GM18526 (cell line): Measurements from ENCODE around the gene DLGAP1.

ENCODE experiments used
- POLR2A ChIP-seq: IDR thresholded peaks from 3 replicates; pipeline ENCODE4 v1.6.1; 2011; ENCODE audit not compliant: insufficient read length; ENCODE audit errors: extremely low read depth

Gene DLGAP1

DNA sequence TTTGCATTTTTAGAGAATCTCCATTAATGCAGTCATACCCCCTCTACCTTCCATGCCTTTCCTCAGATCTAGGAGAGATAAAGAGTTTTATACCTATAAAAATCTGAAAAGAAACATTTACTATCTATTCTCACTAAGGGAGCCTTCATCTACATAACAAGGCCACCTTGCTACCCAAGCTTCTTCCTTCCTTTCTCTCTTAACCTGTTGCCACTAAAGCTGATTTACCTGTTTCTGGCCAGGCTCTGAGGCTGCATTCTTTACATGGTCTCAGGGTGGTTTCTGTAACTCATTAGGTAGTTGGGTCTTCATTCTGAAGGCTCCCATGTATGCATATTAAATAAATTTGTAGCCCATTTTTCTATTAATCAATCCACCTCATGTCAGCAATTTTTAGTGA is 391.6 kb downstream of the DLGAP1 start:
- TF ChIP-seq POLR2A, result no peak

DNA sequence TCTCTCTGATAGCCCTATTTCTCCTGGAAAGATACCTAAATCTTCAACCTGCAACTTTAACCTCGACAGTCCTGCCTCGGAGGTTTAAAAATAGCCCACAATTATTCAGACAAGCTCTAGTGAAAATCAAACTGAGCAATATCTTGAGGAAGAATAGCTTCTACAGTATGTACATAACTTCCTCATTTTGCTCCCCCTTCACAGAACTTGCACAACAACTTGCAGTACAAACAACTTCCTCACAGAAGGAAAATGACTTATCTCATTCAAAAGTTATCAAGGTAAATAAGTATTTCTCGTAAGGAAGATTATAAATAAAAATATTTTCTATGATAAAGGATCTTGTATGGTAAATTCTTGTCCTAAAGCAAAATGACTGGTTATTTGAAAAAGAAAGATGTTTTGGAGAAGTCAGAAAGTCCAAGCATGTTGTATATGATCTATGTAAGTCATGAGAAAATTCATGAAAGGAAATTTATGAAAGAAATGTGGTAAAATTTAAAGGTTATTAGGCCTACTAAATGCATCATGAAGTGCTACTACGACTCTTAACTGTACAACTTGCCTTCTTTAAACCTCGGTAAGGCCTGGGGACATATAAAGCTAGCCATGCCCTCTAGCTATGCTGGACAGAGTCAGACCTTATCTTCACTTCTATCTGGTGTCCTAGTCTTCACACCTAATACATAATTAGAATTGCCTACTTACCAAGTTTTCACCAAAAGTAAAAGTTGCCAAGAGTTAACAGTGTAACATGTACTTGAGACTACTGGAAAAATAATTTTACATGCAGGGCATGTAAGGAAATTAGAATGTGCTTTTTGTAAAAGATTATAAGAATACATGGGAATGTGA is 394.5 kb downstream of the DLGAP1 start:
- TF ChIP-seq POLR2A, result no peak

DNA sequence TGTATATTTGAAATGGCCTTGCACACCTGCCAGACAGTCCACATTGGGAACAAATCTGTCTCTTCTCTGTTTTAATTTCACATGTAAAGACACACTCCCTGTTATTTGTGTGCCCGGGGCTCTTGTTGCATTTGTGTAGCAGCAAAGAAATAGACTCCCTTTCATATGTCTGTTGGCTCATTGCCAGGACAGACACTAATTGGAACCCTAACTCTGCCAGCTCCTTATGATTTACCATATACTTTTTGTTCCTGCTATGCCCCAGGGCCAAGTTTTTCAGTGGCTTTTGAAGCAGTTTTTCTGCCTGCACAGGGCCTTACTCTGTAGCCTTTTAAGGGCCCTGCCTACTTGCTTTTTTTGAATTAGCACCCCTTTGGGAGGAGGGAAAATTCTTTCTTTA is 396.9 kb downstream of the DLGAP1 start:
- TF ChIP-seq POLR2A, result no peak

DNA sequence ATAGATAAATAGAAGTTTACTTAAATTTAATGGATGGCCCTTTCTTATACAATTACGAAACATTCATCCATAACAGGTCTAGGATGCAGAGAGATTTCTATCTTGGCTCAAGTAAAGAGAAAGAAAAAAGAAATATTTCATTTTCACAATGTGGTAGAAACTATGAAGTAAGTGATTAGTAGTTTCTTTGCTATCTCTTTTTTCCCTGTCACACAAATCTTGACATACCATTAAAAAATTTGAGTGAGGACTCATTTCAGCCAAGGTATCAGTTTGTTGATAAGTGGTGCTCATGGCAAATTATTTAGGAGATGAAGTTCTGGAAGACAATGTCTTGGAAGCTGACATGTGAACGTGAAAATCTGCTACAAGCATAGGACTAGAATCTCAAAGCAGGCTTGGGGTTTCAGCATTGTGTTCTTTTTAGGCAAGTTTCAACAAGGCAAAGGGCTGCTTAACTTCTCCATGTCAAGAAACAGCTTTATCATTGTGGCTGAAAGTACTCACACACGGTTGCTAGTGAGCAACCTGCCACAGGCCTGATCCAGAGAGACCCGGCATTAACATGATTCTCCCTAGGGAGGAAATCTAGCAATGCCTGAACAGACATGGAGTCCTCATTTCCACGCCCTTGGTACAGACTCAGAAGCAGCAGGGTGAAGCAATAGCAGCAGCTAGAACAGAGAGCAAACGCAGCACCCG is 414.6 kb downstream of the DLGAP1 start:
- no peak for TF ChIP-seq POLR2A

DNA sequence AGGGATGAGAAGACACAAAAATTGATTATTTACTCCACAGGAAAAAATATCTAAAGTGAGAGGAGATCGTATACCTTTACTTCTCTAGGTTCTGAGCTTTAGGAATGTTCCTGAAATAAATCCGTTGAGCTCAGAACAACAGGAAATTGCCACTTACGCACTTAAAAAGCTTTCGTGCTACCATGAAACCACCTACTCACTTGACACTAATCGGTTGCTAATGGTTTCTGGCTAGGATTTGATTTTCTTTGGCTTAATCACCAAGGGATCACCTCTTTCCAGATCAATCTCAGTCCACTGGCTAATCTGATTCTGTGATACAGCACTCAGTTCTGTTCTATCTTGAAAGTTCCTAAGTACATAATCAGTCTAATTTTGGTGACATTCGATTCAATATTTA is 419.6 kb downstream of the DLGAP1 start:
- no peak for TF ChIP-seq POLR2A

DNA sequence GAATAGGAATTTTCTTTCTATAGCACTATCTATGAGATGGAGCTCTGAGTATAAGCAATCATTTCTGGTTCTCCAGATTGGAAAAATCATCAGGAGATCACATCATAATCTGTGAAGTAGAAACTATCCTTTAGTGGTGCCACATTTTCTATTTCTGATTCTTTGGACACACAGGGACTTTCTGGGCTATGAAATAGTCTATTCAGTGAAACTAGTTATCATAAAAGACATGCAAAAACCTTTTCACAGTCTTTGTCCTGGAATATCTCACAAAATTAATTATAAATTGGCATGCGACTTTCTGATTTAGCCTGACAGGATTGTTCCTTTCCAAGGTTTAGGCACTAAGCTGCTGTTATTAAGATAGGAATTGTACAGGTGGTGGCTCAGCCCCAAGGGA is 428.6 kb downstream of the DLGAP1 start:
- TF ChIP-seq POLR2A, result no peak

DNA sequence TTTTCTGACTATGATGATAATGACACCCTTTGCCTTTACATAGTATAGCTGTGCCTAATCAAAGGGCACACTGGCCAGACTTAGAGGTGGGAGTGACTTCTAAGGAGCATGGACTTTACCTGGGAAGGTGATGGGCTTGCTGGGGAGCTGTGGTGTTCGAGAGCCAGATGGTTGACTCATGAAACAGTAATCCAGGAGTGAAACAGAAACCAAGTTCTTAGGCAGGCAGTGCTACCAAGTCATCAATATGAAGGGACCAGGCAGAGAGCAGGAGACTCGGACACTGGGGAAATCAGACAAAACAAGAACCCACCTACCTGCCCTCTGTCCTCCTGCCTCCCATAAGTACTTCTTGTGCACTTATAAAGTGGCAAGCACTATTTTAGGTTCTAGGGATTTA is 430.4 kb downstream of the DLGAP1 start:
- TF ChIP-seq POLR2A, result no peak

DNA sequence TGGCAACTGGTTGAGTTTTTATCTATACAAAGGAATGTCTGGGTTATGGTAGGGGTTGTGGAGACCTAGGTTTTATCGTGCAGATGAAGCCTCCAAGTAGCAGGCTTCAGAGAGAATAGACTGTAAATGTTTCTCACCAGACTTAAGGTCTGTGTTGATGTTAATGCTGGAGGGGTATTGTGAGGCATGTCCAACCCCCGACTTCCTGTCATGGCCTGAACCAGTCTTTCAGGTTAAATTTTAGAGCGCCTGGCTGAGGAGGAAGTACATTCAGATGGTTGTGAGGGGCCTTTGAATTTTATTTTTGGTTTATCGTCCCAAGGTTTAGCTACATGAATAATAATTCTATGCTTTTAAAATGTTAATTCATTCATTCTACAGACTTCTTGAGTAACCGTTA is 435.1 kb downstream of the DLGAP1 start:
- no peak for TF ChIP-seq POLR2A

DNA sequence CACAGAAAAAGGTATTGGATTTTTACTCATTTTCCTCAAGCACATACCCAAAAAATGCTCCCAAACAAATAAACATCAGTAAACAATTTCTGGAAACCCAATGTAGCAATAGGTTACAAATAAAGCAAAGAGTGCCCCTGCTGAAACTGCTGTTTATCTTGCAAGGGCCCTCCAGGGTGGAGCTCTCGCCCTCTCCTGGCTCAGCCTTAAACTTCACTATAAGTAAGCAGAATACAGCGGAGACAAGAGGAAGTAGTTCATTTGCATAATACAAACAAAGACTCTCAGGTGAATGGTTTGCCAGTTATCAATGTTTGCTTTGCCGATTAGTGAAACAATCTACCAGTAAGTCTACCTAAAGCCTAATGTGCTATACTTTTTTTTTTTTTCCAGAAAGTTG is 437.6 kb downstream of the DLGAP1 start:
- no peak for TF ChIP-seq POLR2A

DNA sequence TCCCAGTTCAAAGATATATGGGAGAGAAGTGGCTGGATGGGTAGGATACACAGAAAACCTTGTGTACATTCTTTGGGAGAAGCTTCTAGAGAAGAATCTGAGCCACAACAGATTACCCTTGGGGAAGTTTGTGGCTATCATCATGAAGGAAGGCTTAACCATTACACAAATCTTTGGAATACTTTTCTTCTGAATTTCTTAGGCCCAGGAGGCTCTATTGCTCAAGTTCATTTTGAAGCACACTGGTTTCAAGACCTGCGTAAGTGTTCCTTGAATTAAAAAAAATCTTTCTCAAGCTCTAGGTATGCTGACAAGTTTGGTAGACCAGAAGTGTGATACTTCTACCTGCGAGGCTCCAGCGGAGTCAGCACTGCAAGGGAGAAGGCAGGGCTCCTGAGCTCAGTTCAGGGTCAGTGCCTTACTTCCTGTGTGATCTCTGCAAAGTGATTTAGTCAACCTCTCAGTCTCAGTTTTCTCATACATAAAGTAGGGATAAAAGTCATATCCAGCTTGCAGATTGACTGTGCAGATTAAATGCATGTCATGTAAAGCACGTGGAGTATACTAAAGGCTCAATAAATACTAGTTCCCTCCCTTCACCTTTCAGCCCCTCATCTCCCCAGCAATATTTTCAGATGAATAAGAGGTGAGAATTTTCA is 438.6 kb downstream of the DLGAP1 start:
- TF ChIP-seq POLR2A, result no peak

DNA sequence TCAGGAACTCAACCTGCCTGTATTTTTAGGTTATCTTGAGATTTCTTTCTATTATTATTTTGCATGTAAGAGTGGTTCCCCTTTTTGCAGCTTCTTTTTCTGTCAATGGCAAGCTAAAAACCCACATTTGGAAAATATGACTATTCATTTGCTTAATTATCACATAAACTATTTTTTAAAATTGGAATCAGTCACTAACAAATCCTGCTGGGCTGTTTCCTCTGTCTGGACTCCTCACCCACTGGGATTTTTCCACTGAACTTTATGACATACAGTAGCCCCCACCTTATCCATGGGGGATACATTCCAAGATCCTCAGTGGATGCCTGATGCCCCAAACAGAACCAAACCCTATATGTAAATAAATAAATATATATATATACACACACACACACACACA is 447.3 kb downstream of the DLGAP1 start:
- TF ChIP-seq POLR2A, result no peak

DNA sequence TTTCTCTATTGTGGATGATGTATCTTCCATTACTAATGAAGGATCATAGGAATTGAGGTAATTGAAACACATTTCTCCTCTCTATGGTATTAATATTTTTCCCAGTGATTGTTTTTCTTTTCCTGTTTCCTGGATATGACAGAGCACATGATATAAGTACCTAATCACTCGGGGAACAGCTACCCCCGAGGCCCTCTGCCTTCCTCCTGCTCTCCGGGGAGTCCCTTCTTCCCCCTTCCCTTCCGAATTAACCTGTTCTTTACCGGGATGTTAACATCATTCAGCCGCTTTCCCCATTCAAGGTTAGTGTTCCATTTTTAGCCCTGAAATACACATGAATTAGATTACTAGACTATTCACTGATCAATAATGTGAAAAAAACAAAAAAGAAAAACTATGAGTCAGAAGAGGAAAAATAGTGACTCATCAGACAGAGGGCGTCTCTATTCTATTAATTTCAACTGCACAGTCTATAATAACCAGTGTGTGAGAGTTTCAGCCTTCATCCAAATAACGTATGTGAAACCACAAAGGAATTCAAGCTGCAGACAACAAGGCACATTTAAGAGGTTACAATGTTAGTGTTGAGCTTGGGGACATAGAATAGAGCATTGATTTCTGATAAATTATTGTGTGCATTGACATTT is 450.8 kb downstream of the DLGAP1 start:
- TF ChIP-seq POLR2A, result no peak

DNA sequence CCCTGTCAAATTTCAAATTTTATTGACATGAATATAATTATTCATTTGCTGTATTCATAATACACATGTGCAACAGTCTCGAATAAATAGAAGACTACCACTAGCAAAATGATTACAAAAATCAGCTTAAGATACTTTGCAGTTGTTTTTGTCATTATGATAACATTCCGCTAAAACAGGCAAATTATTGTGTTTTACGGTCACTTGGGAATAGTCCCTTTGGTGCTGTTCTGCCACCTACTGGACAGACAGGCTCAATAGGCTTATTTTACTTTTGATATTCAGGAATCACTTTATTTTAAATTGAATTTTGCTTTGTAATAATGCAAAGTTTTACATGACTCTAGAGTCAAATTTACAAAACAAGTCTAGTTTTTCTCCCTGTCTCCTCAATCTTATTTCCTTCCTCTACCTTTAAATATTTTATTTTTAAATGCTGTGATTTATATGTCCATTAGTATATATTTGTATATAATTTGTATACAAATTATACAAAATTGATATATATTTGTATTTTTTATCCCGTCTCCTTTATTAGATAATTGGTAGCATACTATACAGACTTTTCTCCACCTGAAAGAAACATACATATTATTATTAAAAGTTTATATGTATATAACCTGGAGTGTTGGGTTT is 456.3 kb downstream of the DLGAP1 start:
- no peak for TF ChIP-seq POLR2A

DNA sequence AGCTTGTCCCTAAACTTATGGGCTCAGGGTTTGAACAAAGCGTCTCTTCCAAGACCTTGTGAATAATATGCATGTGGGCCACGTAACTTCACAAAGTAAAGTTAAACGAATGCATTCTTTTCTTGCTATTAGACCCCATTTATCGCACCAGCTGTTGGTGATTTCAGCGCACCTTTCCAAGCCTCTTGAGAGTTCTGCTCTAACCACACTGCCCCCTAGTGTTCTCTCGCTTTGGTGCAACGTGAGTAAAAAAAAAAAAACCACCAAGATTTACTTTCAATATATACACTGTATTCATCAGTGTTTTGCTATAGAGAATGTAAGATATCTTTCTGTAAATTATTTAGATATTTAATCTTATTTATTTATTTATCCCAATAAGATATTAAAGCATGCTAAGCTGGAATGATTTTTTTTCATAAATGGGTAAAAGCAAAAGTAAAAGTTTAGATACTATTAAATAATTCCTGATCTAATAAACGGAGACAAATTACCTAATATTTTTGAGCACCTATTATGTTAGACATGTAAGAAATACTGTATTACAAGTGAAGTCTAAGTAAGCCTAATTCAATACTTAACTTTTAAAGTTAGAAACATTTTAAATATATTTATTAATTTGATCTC is 459.5 kb downstream of the DLGAP1 start:
- TF ChIP-seq POLR2A, result no peak
